H1 (cell line): ENCODE data around the gene THADA. TPM values are rescaled to one million over a fixed set of nuclear protein-coding genes. Genes with fewer than 3 reads are reported as not detected.

Experiments used
- CTCF ChIA-PET: fragments of 300-600 bp; sonication (Branson Sonifier 250); formaldehyde crosslinking; loops from one replicate; lab custom pipeline; 2021; ENCODE audit not compliant: partially characterized antibody; lab: Charles Lee
- POLR2A ChIA-PET: fragments of 300-600 bp; sonication (Branson Sonifier 250); formaldehyde crosslinking; loops from one replicate; lab custom pipeline; 2021; ENCODE audit warnings: inconsistent platforms; ENCODE audit not compliant: partially characterized antibody; lab: Charles Lee
- DNase-seq, 2 experiments: peaks; one replicate each; pipeline versions ENCODE4 v3.0.0 to v3.0.0-alpha.2; 2010 to 2022; ENCODE audit warnings: low spot score in 2 of 2, low read depth in 1 of 2, mixed read lengths in 1 of 2
- FAIRE-seq: peaks from 2 replicates; lab custom pipeline; 2011; peaks lifted over from hg19 to GRCh38; lab: Jason Lieb, UNC
- H2AFZ ChIP-seq: 2 replicates; pipeline ENCODE4 v1.8.1; 2012; ENCODE audit warnings: low read length, inconsistent platforms
- H2AK5ac ChIP-seq: 2 replicates; pipeline ENCODE4 v1.6.1; 2013; ENCODE audit warnings: low read depth, low read length
- H2BK120ac ChIP-seq: replicated peaks from 2 replicates; pipeline ENCODE3; 2013; ENCODE audit warnings: low read depth, low read length, inconsistent platforms
- H2BK12ac ChIP-seq: 2 replicates; pipeline ENCODE4 v1.6.1; 2013; ENCODE audit warnings: low read depth, low read length
- H2BK15ac ChIP-seq: 2 replicates; pipeline ENCODE4 v1.6.1; 2013; ENCODE audit warnings: low read length
- H2BK20ac ChIP-seq: 2 replicates; pipeline ENCODE4 v1.6.1; 2013; ENCODE audit warnings: low read length
- H2BK5ac ChIP-seq: 2 replicates; pipeline ENCODE4 v1.6.1; 2013; ENCODE audit warnings: low read depth, low read length
- H3K14ac ChIP-seq: 2 replicates; pipeline ENCODE4 v1.6.1; 2013; ENCODE audit warnings: inconsistent platforms; ENCODE audit not compliant: insufficient read length
- H3K18ac ChIP-seq: 2 replicates; pipeline ENCODE4 v1.6.1; 2013; ENCODE audit warnings: low read length; ENCODE audit errors: extremely low read depth
- H3K23ac ChIP-seq: 2 replicates; pipeline ENCODE4 v1.6.1; 2013; ENCODE audit warnings: inconsistent platforms; ENCODE audit not compliant: insufficient read length
- H3K23me2 ChIP-seq: 2 replicates; pipeline ENCODE4 v1.6.1; 2013; ENCODE audit warnings: low read depth, low read length
- H3K27ac ChIP-seq: 2 replicates; pipeline ENCODE4 v1.6.1; 2011; ENCODE audit warnings: low read depth, low read length, inconsistent platforms
- H3K27me3 ChIP-seq, 4 experiments: replicated peaks in 1 of 4; 1 replicate in 1 of 4; 2 replicates in 3 of 4; pipeline versions ENCODE4 v1.6.1 to v1.8.1; 2011 to 2013; ENCODE audit warnings: low read length in 3 of 4, mild to moderate bottlenecking in 3 of 4, inconsistent platforms in 2 of 4, mixed read lengths in 2 of 4, moderate library complexity in 1 of 4; ENCODE audit not compliant: control insufficient read depth in 3 of 4, insufficient read depth in 3 of 4; ENCODE audit errors: extremely low read depth in 1 of 4
- H3K36me3 ChIP-seq, 4 experiments: 2 replicates each; pipeline versions ENCODE4 v1.6.1 to v1.8.1; 2011 to 2013; ENCODE audit warnings: mild to moderate bottlenecking in 4 of 4, low read length in 3 of 4, moderate library complexity in 2 of 4, control low read depth in 1 of 4, inconsistent platforms in 1 of 4; ENCODE audit not compliant: insufficient read depth in 4 of 4, control insufficient read depth in 2 of 4
- H3K4ac ChIP-seq: replicated peaks from 2 replicates; pipeline ENCODE3; 2013; ENCODE audit warnings: low read length, low read depth, mixed read lengths, inconsistent platforms; ENCODE audit not compliant: insufficient read length
- H3K4me1 ChIP-seq, 4 experiments: replicated peaks in 1 of 4; 1 replicate in 1 of 4; 2 replicates in 3 of 4; pipeline versions ENCODE4 v1.6.1 to v1.8.1; 2011 to 2013; ENCODE audit warnings: low read length in 3 of 4, inconsistent platforms in 2 of 4, mixed read lengths in 1 of 4; ENCODE audit not compliant: insufficient read depth in 4 of 4, control insufficient read depth in 3 of 4
- H3K4me2 ChIP-seq, 2 experiments: 2 replicates each; pipeline versions ENCODE4 v1.6.1 to v1.8.1; 2011 to 2013; ENCODE audit warnings: low read depth in 2 of 2, low read length in 2 of 2, control low read depth in 1 of 2, inconsistent platforms in 1 of 2, mild to moderate bottlenecking in 1 of 2; ENCODE audit not compliant: insufficient read depth in 1 of 2
- H3K4me3 ChIP-seq, 4 experiments: fragments of 200-600, 300-600 bp in 1 of 4; sonication (generic), shearing (Covaris generic), sonication (Bioruptor Twin) in 1 of 4; 2 replicates each; pipeline versions ENCODE4 v1.5.1 to v1.8.1; 2011 to 2016; ENCODE audit warnings: low read length in 4 of 4, low read depth in 3 of 4, control low read depth in 2 of 4, inconsistent platforms in 2 of 4, mild to moderate bottlenecking in 2 of 4, mixed read lengths in 1 of 4, moderate library complexity in 1 of 4; ENCODE audit not compliant: insufficient read depth in 2 of 4; ENCODE audit errors: extremely low read depth in 1 of 4
- H3K56ac ChIP-seq: replicated peaks from 2 replicates; pipeline ENCODE3; 2013; ENCODE audit warnings: low read depth, mild to moderate bottlenecking, mixed read lengths, low read length, inconsistent platforms; ENCODE audit not compliant: insufficient read length
- H3K79me1 ChIP-seq: 2 replicates; pipeline ENCODE4 v1.6.1; 2013; ENCODE audit warnings: low read depth, low read length, control low read depth
- H3K79me2 ChIP-seq, 2 experiments: 2 replicates each; pipeline versions ENCODE4 v1.6.1 to v1.8.1; 2012 to 2013; ENCODE audit warnings: low read length in 2 of 2, mild to moderate bottlenecking in 2 of 2, inconsistent platforms in 1 of 2; ENCODE audit not compliant: insufficient read depth in 2 of 2, control insufficient read depth in 1 of 2
- H3K9ac ChIP-seq, 4 experiments: replicated peaks in 1 of 4; 1 replicate in 1 of 4; 2 replicates in 3 of 4; pipeline versions ENCODE4 v1.6.1 to v1.8.1; 2011 to 2013; ENCODE audit warnings: low read depth in 3 of 4, low read length in 3 of 4, control low read depth in 2 of 4, mild to moderate bottlenecking in 2 of 4, moderate library complexity in 2 of 4, inconsistent platforms in 1 of 4; ENCODE audit errors: extremely low read depth in 1 of 4
- H3K9me3 ChIP-seq, 2 experiments: 2 replicates each; pipeline versions ENCODE4 v1.6.1 to v1.8.1; 2012 to 2013; ENCODE audit warnings: mild to moderate bottlenecking in 2 of 2, moderate library complexity in 2 of 2, control low read depth in 1 of 2, inconsistent platforms in 1 of 2, low read depth in 1 of 2, low read length in 1 of 2, mixed read lengths in 1 of 2; ENCODE audit not compliant: insufficient read depth in 2 of 2
- H4K20me1 ChIP-seq, 2 experiments: replicated peaks in 1 of 2; 2 replicates each; pipeline versions ENCODE3 to v1.8.1; 2011 to 2013; ENCODE audit warnings: inconsistent platforms in 2 of 2, low read length in 2 of 2, mild to moderate bottlenecking in 1 of 2; ENCODE audit not compliant: insufficient read depth in 2 of 2, control insufficient read depth in 1 of 2
- H4K5ac ChIP-seq: 2 replicates; pipeline ENCODE4 v1.6.1; 2013; ENCODE audit warnings: low read length, low read depth, mixed read lengths, inconsistent platforms; ENCODE audit not compliant: insufficient read length
- H4K8ac ChIP-seq: 2 replicates; pipeline ENCODE4 v1.8.0; 2013; ENCODE audit warnings: mild to moderate bottlenecking, moderate library complexity, low read length, inconsistent platforms; ENCODE audit not compliant: insufficient read depth; ENCODE audit errors: extremely low read depth
- H4K91ac ChIP-seq: replicated peaks from 2 replicates; pipeline ENCODE3; 2013; ENCODE audit warnings: low read length, mixed read lengths, inconsistent platforms; ENCODE audit not compliant: insufficient read length
- POU5F1 ChIP-seq: IDR thresholded peaks from 2 replicates; pipeline ENCODE4 v1.6.1; 2011; ENCODE audit warnings: low read depth, mild to moderate bottlenecking, low read length, moderate library complexity
- WGBS, 2 experiments: shearing (Covaris generic) in 1 of 2; methylation state at CpG; one replicate each; pipeline versions ENCODE4 v1.1.6 to v1.1.7; 2013 to 2015; ENCODE audit warnings: low lambda C conversion rate in 2 of 2, mixed read lengths in 2 of 2, inconsistent platforms in 1 of 2, low coverage in 1 of 2, missing lambda C conversion rate in 1 of 2; ENCODE audit not compliant: insufficient replicate concordance in 2 of 2, insufficient coverage in 1 of 2, insufficient read length in 1 of 2; ENCODE audit errors: extremely low coverage in 1 of 2, missing lambda C conversion rate in 1 of 2; 5-methylcytosine and 5-hydroxymethylcytosine counted together
- polyA plus RNA-seq, 7 experiments: library from polyadenylated mRNA; depleted of rRNA in 3 of 7; stranded (reverse) in 5 of 7; unstranded in 2 of 7; fragments of >200 nt in 5 of 7; fragments of 200-250 nt in 2 of 7; gene quantifications; 1 replicate in 5 of 7; 2 replicates in 1 of 7; 4 replicates in 1 of 7; pipeline versions ENCODE4 v1.2.1 to v1.2.3, GENCODE V29; 2011 to 2013; ENCODE audit warnings: missing spikeins in 2 of 7, mixed read lengths in 2 of 7
- total RNA-seq: library from RNA; stranded (reverse); fragmentation: NEBNext Ultra II Directional; extraction: Animal tissue kit (Norgen Biotek cat#: 25700); gene quantifications from 2 replicates; pipeline ENCODE4 v1.2.1, GENCODE V29; 2021

Gene THADA
- total and polyA plus RNA-seq, 2 of the 8 experiments (the other 6 are each of a cell fraction or from before 2014, with no cell fraction given), result 22.4 to 26.8 TPM

DNA sequence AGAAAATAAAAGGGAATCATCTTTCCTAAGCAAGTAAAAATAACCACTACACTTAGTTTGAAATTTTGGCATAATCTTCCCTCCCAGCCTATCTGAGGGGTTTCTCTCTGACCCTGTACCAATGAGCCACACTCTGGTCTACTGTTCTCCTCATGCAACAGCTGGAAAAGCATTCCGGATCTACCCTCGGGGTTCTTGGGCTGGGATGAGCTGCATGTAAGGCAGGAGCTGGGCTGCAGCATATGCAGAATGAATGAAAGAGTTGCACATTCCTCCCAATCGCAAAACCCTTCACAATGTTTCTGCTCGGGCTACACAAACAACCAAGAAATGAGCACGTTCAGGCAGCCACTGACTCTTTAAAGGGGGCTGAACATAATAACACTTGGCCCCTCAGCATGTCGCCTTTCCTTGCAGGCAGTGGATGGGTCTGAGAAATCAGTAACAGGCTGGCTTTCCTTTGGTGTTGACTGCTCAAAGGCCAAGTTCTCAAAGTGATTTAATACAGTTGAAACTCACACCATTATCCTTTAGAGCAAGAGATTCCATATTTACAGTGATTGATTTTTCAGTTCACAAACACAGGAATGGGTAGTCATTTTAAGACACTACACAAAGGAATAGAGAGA, 189.1 kb downstream of the THADA start:
- Histone ChIP-seq H3K4me1 (peaks cover 0 to 3% (median 2%) of the 10 kb centered on the region in 4 experiments; a peak in 5 of 7 replicates), H4K5ac (no peak overlapping the region), H3K4ac (no peak overlapping the region), H2BK20ac (no peak overlapping the region), H3K56ac (no peak overlapping the region), H3K9ac (no peak overlapping the region), H2AK5ac (no peak overlapping the region), H3K9me3 (no peaks in the 10 kb centered on the region), H3K79me2 (no peaks in the 10 kb centered on the region), H4K8ac (no peak overlapping the region), H4K91ac (no peak overlapping the region), H2BK12ac (no peak overlapping the region), H3K14ac (no peak overlapping the region), H4K20me1 (no peaks in the 10 kb centered on the region), H3K36me3 (no peaks in the 10 kb centered on the region), H3K23me2 (no peaks in the 10 kb centered on the region), H3K18ac (no peak overlapping the region), H3K4me2 (no peak overlapping the region), H3K27me3 (no peaks in the 10 kb centered on the region), H3K79me1 (no peaks in the 10 kb centered on the region), H3K4me3 (no peak overlapping the region), H3K27ac (no peak overlapping the region), H2BK5ac (no peak overlapping the region), H3K23ac (no peak overlapping the region), H2BK120ac (no peak overlapping the region), H2BK15ac (no peak overlapping the region), H2AFZ (no peak overlapping the region)
- TF ChIP-seq POU5F1, result no peak
- ChIA-PET POLR2A (interaction anchor here (1.2 kb wide), 1 partner anchor 13 kb away, joined by 3 read pairs; no protein-coding TSS in a partner anchor), CTCF (interaction anchor here (0.7 to 1.3 kb wide), 2 partner anchors 15 to 36 kb away, joined by 3 read pairs; no protein-coding TSS in a partner anchor)
- DNase-seq (no peak), FAIRE-seq (no peak)
- 84% methylated on average over 6 of the region's 6 CpGs; no CpG with 5 or more reads in 1 of the 2 experiments for WGBS, 2 experiments
